ENCODE data around the gene DNAH14. TPM values are rescaled to one million over a fixed set of nuclear protein-coding genes. Genes with fewer than 3 reads are reported as not detected.
"Not testable (repeated sequence)": the region's sequence is repeated elsewhere in the genome, so short reads cannot be mapped to it uniquely, and the experiment has no call there.

DNAH14 gene
- total RNA-seq, 1 experiment from 2014 or later = 57.3 TPM

DNA sequence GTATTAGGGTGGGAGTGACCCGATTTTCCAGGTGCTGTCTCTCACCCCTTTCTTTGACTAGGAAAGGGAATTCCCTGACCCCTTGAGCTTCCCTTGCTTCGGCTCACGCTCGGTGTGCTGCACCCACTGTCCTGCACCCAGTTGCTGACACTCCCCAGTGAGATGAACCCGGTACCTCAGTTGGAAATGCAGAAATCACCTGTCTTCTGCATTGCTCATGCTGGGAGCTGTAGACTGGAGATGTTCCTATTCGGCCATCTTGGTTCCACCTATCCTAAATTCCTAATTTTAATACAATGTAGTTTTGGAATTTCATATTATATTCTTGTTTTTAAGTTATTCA lies 16.8 kb downstream of the DNAH14 start:
- H3K9me3 ChIP-seq; H3K27me3 ChIP-seq (replicated peaks; ENCODE audit: control insufficient read depth, insufficient read depth, low read length); H3K27ac Mint-ChIP-seq (ENCODE audit: unreplicated experiment); H3K4me3 Mint-ChIP-seq (ENCODE audit: unreplicated experiment); H3K27me3 Mint-ChIP-seq (ENCODE audit: insufficient read depth, unreplicated experiment); H3K4me1 ChIP-seq; POLR2A ChIA-PET; H3K36me3 Mint-ChIP-seq (ENCODE audit: insufficient read depth, unreplicated experiment); BruUV-seq (replicated peaks); DNase-seq; H3K4me3 ChIP-seq (ENCODE audit: low read depth, low read length); H3K4me1 Mint-ChIP-seq (ENCODE audit: low read depth, unreplicated experiment); CTCF ChIA-PET; H3K36me3 ChIP-seq (ENCODE audit: control insufficient read depth, insufficient read depth, low read length): not testable (repeated sequence)
- intact Hi-C loops (cut with micrococcal nuclease; ENCODE audit: unreplicated experiment) = loop anchor here (5.0 kb wide), 1 partner anchor 116 kb away; no protein-coding TSS in a partner anchor
- H3K9me3 Mint-ChIP-seq (ENCODE audit: unreplicated experiment) = peaks cover 21% of the 10 kb centered on the region

DNA sequence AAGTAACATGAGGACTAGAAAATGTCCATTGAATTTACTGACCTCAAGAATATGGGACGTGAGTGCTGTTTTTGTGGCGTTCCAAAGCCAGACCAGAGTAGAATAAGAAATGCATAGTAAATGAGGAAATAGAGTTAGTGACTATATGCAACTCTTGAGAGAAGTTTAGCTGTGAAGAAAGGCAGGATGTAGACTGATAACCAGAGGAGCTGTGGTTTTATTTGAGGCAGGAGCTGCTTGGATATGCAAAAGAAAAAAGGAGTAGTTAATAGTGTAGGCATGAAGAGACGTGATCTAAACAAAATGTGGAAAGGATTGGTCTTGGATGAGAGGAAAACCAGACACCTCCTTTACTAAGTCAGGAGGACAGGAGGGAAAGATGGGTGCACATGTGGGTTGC lies 28.2 kb downstream of the DNAH14 start:
- no peak for DNase-seq
- ChIA-PET CTCF (no interaction called here), POLR2A (no interaction called here)
- Histone ChIP-seq H3K4me1 (no peaks in the 10 kb centered on the region), H3K9me3 (no peaks in the 10 kb centered on the region), H3K4me3 (ENCODE audit: low read depth, low read length) (no peak overlapping the region), H3K36me3 (ENCODE audit: control insufficient read depth, insufficient read depth, low read length) (no peaks in the 10 kb centered on the region; the same call in none of the 2 replicates), H3K27me3 (replicated peaks; ENCODE audit: control insufficient read depth, insufficient read depth, low read length) (no peaks in the 10 kb centered on the region)
- BruUV-seq (replicated peaks) = no TSS peak
- Mint-ChIP-seq H3K27ac (ENCODE audit: unreplicated experiment) (no peak overlapping the region), H3K36me3 (ENCODE audit: insufficient read depth, unreplicated experiment) (peaks cover 6% of the 10 kb centered on the region), H3K27me3 (ENCODE audit: insufficient read depth, unreplicated experiment) (no peaks in the 10 kb centered on the region), H3K9me3 (ENCODE audit: unreplicated experiment) (no peaks in the 10 kb centered on the region), H3K4me3 (ENCODE audit: unreplicated experiment) (no peak overlapping the region), H3K4me1 (ENCODE audit: low read depth, unreplicated experiment) (no peaks in the 10 kb centered on the region)
- intact Hi-C loops (cut with micrococcal nuclease; ENCODE audit: unreplicated experiment) = no loop called here
- no peak for TF ChIP-seq CTCF (IDR thresholded peaks at IDR 0.05; ENCODE audit: insufficient read depth in 1 of 2, low read depth in 1 of 2, low read length in 1 of 2, severe bottlenecking in 1 of 2, unreplicated experiment in 1 of 2)

- Histone ChIP-seq H3K4me1 (no peaks in the 10 kb centered on the region), H3K4me3 (ENCODE audit: low read depth, low read length) (no peak overlapping the region), H3K27me3 (replicated peaks; ENCODE audit: control insufficient read depth, insufficient read depth, low read length) (no peaks in the 10 kb centered on the region), H3K36me3 (ENCODE audit: control insufficient read depth, insufficient read depth, low read length) (no peaks in the 10 kb centered on the region; the same call in none of the 2 replicates), H3K9me3 (no peaks in the 10 kb centered on the region)
- intact Hi-C loops (cut with micrococcal nuclease; ENCODE audit: unreplicated experiment) = no loop called here
- no TSS peak for BruUV-seq (replicated peaks)
- Mint-ChIP-seq H3K4me3 (ENCODE audit: unreplicated experiment) (no peak overlapping the region), H3K36me3 (ENCODE audit: insufficient read depth, unreplicated experiment) (peaks cover 6% of the 10 kb centered on the region), H3K4me1 (ENCODE audit: low read depth, unreplicated experiment) (no peaks in the 10 kb centered on the region), H3K27me3 (ENCODE audit: insufficient read depth, unreplicated experiment) (no peaks in the 10 kb centered on the region), H3K27ac (ENCODE audit: unreplicated experiment) (no peak overlapping the region), H3K9me3 (ENCODE audit: unreplicated experiment) (no peaks in the 10 kb centered on the region)
- DNase-seq = no peak
- TF ChIP-seq CTCF (IDR thresholded peaks at IDR 0.05; ENCODE audit: insufficient read depth in 1 of 2, low read depth in 1 of 2, low read length in 1 of 2, severe bottlenecking in 1 of 2, unreplicated experiment in 1 of 2) = no peak
- ChIA-PET POLR2A (no interaction called here), CTCF (no interaction called here)
These were observed 29.0 kb downstream of the DNAH14 start for GRCh38 chr1:224958490-224958889.

DNA sequence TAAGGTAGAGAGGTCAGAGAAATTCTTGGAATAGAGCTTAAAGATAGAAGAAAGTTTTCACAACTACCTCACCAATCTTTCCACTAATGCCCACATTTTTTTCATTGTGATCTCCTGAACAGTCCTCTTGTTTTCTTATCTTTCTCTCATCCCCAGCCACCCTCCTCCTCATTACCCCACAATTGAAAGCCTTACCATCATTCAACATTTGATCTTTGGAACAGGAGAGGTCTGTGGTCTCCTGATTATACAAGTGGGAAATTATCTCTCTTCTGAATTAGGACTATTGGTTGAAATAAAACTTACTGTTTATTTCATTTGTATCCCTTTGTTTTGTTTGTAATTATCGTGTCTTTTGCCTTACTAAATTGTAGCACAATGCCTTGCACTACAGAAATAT lies 29.6 kb downstream of the DNAH14 start:
- Mint-ChIP-seq H3K9me3 (ENCODE audit: unreplicated experiment) (no peaks in the 10 kb centered on the region), H3K27ac (ENCODE audit: unreplicated experiment) (no peak overlapping the region), H3K36me3 (ENCODE audit: insufficient read depth, unreplicated experiment) (peaks cover 6% of the 10 kb centered on the region), H3K4me1 (ENCODE audit: low read depth, unreplicated experiment) (no peaks in the 10 kb centered on the region), H3K27me3 (ENCODE audit: insufficient read depth, unreplicated experiment) (no peaks in the 10 kb centered on the region), H3K4me3 (ENCODE audit: unreplicated experiment) (no peak overlapping the region)
- H3K27me3 ChIP-seq (replicated peaks; ENCODE audit: control insufficient read depth, insufficient read depth, low read length) = no peaks in the 10 kb centered on the region
- CTCF ChIA-PET = no interaction called here
- TF ChIP-seq CTCF (IDR thresholded peaks at IDR 0.05; ENCODE audit: insufficient read depth in 1 of 2, low read depth in 1 of 2, low read length in 1 of 2, severe bottlenecking in 1 of 2, unreplicated experiment in 1 of 2) = no peak
- H3K4me3 ChIP-seq (ENCODE audit: low read depth, low read length) = no peak overlapping the region
- no peaks in the 10 kb centered on the region for H3K9me3 ChIP-seq
- POLR2A ChIA-PET = no interaction called here
- no peaks in the 10 kb centered on the region for H3K4me1 ChIP-seq
- H3K36me3 ChIP-seq (ENCODE audit: control insufficient read depth, insufficient read depth, low read length) = no peaks in the 10 kb centered on the region; the same call in none of the 2 replicates
- intact Hi-C loops (cut with micrococcal nuclease; ENCODE audit: unreplicated experiment) = no loop called here
- DNase-seq = no peak
- no TSS peak for BruUV-seq (replicated peaks)

Measured in Caco-2 (cell line).